Measurements from ENCODE around the gene SRSF2.
"Not testable (repeated sequence)": the region's sequence is repeated elsewhere in the genome, so short reads cannot be mapped to it uniquely, and the experiment has no call there.

The SRSF2 gene

GRCh38 chr17:76737082-76737675 lies at the start of gene SRSF2:
SRSF2 (minus strand) TSS chr17:76737331; CDS start chr17:76737160, 171 bp downstream.
- peak; percentile 99 for DNase-seq

- DNase-seq = no peak
Observed at GRCh38 chr17:76784926-76785325, 47.8 kb upstream of the SRSF2 start.

- DNase-seq = no peak
Observed at GRCh38 chr17:76783146-76783545, 46.0 kb upstream of the SRSF2 start.

- DNase-seq = no peak
Observed at GRCh38 chr17:76781056-76781982, 44.2 kb upstream of the SRSF2 start.

- peak; percentile 69 for DNase-seq
Observed at GRCh38 chr17:76775021-76775600, 38.0 kb upstream of the SRSF2 start.

GRCh38 chr17:76772842-76773525 lies 35.9 kb upstream of the SRSF2 start:
- peak; percentile 19 for DNase-seq

- no peak for DNase-seq
Observed at GRCh38 chr17:76758570-76758969, 21.4 kb upstream of the SRSF2 start.

GRCh38 chr17:76757256-76757655 lies 20.1 kb upstream of the SRSF2 start:
- no peak for DNase-seq

GRCh38 chr17:76755285-76755684 lies 18.2 kb upstream of the SRSF2 start:
- DNase-seq = no peak

GRCh38 chr17:76753061-76753961 lies 16.2 kb upstream of the SRSF2 start:
- DNase-seq = no peak

GRCh38 chr17:76752006-76752405 lies 14.9 kb upstream of the SRSF2 start:
- no peak for DNase-seq

GRCh38 chr17:76751416-76751993 lies 14.4 kb upstream of the SRSF2 start:
- no peak for DNase-seq

GRCh38 chr17:76748657-76749056 lies 11.5 kb upstream of the SRSF2 start:
- DNase-seq = no peak

GRCh38 chr17:76747716-76748363 lies 10.7 kb upstream of the SRSF2 start:
- no peak for DNase-seq

- not testable (repeated sequence) for DNase-seq
Observed at GRCh38 chr17:76745785-76746184, 8.7 kb upstream of the SRSF2 start.

GRCh38 chr17:76744747-76745146 lies 7.6 kb upstream of the SRSF2 start:
- no peak for DNase-seq

- no peak for DNase-seq
Observed at GRCh38 chr17:76742958-76743357, 5.8 kb upstream of the SRSF2 start.

GRCh38 chr17:76740329-76741118 lies 3.4 kb upstream of the SRSF2 start:
- no peak for DNase-seq

- not testable (repeated sequence) for DNase-seq
Observed at GRCh38 chr17:76739568-76740115, 2.5 kb upstream of the SRSF2 start.

GRCh38 chr17:76738468-76738850 lies 1.3 kb upstream of the SRSF2 start:
- DNase-seq = peak; percentile 42
